Neural progenitor cell (in vitro differentiated cells): Measurements from ENCODE around the gene ZNF699.

Experiments used
- CTCF ChIP-seq: fragments of 200-600 bp; sonication (generic); IDR thresholded peaks from 2 replicates; pipeline ENCODE4 v1.5.1; 2017; ENCODE audit warnings: antibody characterized with exemption, mild to moderate bottlenecking
- EZH2 ChIP-seq: fragments of 200-600 bp; sonication (generic); IDR thresholded peaks from 2 replicates; pipeline ENCODE4 v1.6.1; 2017; ENCODE audit warnings: antibody characterized with exemption, mild to moderate bottlenecking, moderate library complexity
- EZH2phosphoT487 ChIP-seq: fragments of 200-600 bp; sonication (generic); IDR thresholded peaks from 2 replicates; pipeline ENCODE4 v1.6.1; 2017; ENCODE audit warnings: antibody characterized with exemption

GRCh38 chr19:9323919-9324583, 14.4 kb upstream of the ZNF699 start, which contains the start of gene ZNF559:
- TF ChIP-seq EZH2 (no peak), CTCF (peak; percentile 52), EZH2phosphoT487 (no peak)
